GM21423 (cell line): ENCODE results near the gene LHFPL4.
"Not testable (repeated sequence)": the region's sequence is repeated elsewhere in the genome, so short reads cannot be mapped to it uniquely, and the experiment has no call there.

Experiments used
- ATAC-seq: cut with Tn5 transposase; IDR thresholded peaks from one replicate; pipeline ENCODE4 v1.9.1; 2021; ENCODE audit warnings: mild to moderate bottlenecking, moderate library complexity; ENCODE audit not compliant: unreplicated experiment

Gene LHFPL4

GRCh38 chr3:9553021-9553947 is at the start of gene LHFPL4:
LHFPL4 (minus strand) TSS chr3:9553822; CDS start chr3:9552679, 1,143 bp downstream.
- ATAC-seq: no peak

GRCh38 chr3:9602620-9603019 is 49.0 kb upstream of the LHFPL4 start:
- no peak for ATAC-seq

- not testable (repeated sequence) for ATAC-seq
These were observed 47.5 kb upstream of the LHFPL4 start for GRCh38 chr3:9601006-9601581.

DNA sequence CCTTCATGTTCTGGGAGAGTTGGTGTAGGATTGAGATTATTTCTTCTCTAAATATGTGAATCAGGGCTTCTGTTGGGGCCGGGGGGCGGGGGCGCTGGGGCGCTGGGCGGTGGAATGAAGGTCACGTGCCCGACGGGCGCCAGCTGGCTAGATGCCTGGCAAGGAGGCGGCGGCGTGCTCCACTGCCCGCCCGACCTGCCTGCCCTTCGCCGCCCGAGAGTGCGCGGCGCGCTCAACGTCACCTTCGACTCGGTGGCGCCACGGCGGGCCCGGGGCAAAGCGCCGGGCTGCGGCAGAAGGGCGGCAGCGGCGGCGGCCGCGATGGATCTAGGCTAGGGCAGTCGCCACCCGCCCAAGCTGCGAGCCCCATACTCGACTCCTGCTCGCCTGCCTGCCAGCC is 47.0 kb upstream of the LHFPL4 start:
- ATAC-seq: no peak

GRCh38 chr3:9598783-9599387 is 45.3 kb upstream of the LHFPL4 start:
- no peak for ATAC-seq

- ATAC-seq: no peak
These were observed 42.3 kb upstream of the LHFPL4 start for GRCh38 chr3:9595877-9596276.

- ATAC-seq: not testable (repeated sequence)
These were observed 38.2 kb upstream of the LHFPL4 start for GRCh38 chr3:9591781-9592180.

DNA sequence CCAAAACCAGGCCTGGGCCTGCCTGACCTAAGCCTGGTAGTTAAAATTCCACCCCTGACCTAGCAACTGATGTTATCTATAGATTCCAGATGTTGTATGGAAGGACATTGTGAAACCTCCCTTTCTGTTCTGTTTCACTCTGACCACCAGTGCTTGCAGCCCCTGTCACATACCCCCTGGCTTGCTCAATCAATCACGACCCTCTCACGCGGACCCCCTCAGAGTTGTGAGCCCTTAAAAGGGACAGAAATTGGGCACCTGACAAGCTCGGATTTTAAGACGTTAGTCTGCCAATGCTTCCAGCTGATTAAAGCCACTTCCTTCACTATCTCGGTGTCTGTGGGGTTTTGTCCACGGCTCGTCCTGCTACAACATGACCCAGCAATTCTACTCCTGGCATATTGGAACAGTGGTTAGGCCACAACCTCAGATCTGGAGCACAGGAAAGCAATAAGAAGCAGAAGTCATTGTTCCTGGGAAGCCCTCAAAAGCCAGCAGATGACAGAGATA is 36.7 kb upstream of the LHFPL4 start:
- no peak for ATAC-seq

GRCh38 chr3:9583792-9584191 is 30.2 kb upstream of the LHFPL4 start:
- no peak for ATAC-seq

GRCh38 chr3:9583371-9583770 is 29.7 kb upstream of the LHFPL4 start:
- ATAC-seq: no peak

GRCh38 chr3:9582332-9582731 is 28.7 kb upstream of the LHFPL4 start:
- ATAC-seq: no peak

DNA sequence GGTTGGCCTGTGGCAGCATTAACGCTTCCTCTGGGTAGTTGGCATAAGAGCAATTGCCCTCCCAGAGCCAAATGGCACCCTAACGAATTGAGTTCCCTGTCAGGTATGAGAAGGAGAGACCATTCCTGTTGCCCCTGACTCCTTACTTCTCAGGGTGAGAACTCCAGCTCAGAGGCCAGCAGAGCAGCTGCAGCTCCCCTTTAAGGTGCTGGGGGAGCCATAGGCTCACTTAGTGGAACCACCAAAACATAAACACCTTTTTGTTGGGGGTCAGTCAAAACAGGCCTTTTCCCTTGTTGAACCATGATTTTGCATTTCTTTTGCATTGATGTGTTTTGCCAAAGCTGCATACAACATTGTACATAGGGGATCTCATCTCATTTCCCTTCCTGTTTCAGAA is 28.1 kb upstream of the LHFPL4 start:
- no peak for ATAC-seq

DNA sequence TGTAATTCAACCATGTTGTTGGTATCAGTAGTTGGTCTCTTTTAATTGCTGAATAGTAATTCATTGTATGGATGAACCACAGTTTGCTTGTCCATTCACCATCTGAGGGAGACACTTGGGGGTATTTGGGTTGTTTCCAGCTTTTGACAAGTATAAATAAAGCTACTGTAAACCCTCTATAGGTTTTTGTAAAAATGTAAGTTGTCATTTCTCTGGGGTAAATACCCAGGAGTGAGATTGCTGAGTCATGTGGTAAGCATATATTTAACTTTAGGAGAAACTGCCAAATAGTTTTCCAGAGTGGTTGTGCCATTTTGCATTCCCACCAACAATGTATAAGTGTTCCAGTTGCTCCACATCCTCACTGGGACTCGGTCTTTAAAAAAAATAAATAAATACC is 15.4 kb upstream of the LHFPL4 start:
- ATAC-seq: no peak

DNA sequence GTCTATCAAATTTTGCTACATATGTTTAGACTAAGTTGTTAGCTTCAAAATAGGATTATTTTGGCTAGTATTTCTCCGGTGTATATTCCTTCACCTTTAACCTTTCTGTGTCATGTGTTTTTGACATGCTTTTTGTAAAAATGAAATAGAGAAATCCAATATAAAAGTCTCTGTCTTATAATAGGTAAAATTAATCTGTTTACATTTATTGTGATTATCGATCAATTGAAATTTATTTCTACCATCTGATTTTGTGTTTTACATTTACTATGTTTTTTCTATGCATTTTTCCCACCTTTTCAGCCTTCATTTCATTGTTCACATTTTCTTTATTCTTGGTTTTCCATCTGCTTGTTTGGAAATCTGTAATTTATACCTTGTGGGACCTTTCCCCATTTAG is 11.7 kb upstream of the LHFPL4 start:
- ATAC-seq: no peak

- no peak for ATAC-seq
These were observed 10.2 kb upstream of the LHFPL4 start for GRCh38 chr3:9563851-9564250.

DNA sequence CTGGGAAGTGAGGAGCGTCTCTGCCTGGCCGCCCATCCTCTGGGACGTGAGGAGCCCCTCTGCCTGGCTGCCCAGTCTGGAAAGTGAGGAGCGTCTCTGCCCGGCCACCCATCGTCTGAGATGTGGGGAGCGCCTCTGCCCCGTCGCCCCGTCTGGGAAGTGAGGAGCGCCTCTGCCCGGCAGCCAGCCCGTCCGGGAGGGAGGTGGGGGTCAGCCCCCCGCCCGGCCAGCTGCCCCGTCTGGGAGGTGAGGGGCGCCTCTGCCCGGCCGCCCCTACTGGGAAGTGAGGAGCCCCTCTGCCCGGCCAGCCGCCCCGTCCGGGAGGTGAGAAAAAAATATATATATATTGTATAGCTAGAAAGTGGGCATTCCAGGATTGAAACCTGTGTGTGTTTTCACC is 6.4 kb upstream of the LHFPL4 start:
- ATAC-seq: not testable (repeated sequence)

GRCh38 chr3:9553948-9554513 is 409 bp upstream of the LHFPL4 start:
- ATAC-seq: no peak

DNA sequence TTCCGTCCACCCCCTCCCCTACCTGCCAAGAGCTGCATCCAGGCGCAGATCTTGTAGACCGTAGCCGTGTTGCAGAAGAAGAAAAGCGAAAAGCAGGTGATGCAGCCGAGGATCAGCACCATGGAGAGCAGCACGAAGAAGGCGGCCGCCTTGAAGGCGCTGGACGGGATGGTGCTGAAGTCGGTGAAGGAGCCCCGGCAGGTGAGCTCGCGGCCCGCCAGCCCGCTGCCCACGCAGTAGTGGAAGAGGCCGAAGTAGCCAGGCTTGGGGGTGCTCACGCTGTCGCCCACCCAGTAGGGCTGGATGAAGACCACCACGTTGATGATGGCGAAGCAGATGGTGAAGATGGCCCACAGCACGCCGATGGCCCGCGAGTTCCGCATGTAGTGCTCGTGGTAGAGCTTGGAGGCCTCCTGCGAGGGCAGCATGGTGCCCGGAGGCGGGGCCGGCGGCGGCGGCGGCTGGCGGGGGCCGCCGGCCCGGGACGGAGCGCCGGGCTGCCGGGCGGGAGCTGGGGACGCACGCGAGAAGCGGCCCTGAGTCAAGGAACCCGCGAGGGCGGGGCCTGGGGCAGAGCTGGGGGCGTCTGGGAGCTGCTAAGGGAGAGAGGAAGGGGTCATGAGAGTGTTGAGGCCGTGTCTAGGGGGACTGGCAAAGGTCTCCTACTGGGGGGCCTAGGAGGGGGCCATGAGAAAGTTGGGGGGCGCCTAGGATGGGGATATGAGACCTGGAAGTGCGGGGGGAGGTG is 1.2 kb downstream of the LHFPL4 start:
- no peak for ATAC-seq

DNA sequence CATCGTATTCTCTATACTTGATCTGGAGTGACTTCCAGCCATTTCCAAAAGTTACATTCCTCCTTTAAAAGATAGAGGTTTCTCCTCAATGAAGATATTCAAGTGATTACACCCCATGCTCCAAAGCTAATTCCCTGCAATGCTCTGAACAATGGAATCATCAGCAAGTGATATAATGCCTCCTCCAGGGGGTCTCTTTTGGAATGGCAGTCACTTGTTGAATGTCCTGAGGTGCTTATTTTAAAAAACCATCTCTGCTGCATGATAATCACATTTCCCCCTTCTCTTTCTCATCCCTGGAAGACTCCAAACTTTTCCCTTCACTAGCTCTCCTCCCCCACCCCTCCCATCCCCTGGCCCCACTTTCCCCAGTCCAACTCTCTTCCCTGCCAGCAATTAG is 2.6 kb downstream of the LHFPL4 start:
- ATAC-seq: no peak

DNA sequence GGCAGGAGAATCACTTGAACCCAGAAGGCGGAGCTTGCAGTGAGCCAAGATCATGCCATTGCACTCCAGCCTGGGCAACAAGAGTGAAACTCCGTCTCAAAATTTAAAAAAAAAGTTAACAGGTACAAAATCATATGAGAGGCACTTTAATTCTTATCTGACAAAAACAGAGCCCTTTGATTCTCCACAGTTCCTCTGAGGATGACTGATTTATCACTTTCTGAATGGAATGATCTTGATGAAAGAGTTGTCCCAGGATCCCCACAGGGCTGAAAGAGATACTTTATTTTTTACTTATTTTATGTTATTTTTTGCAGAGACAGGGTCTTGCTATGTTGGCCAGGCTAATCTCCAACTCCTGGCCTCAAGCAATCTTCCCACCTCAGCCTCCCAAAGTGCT is 4.0 kb downstream of the LHFPL4 start:
- no peak for ATAC-seq

GRCh38 chr3:9548991-9549390 is 4.6 kb downstream of the LHFPL4 start:
- ATAC-seq: no peak
